Measurements from ENCODE around the gene ARID1B. TPM values are rescaled to one million over a fixed set of nuclear protein-coding genes. Genes with fewer than 3 reads are reported as not detected.

ARID1B gene
- total and polyA plus RNA-seq, 12 donors = 13.3 to 85.6 (median 50.9) TPM

GRCh38 chr6:157067507-157067906, 290.3 kb downstream of the ARID1B start:
- no peaks in the 10 kb centered on the region for H3K27me3 ChIP-seq
- peaks cover 0 to 22% of the 10 kb centered on the region in 2 donors for H3K4me1 ChIP-seq (replicated peaks in 1 of 2)
- H3K27ac ChIP-seq = no peak overlapping the region
- no peaks in the 10 kb centered on the region for H3K36me3 ChIP-seq (replicated peaks in 1 of 2)
- no peak for DNase-seq
- 90 to 91% (median 91%) methylated on average over 8 of the region's 8 CpGs for WGBS, 4 donors
- H3K4me3 ChIP-seq = no peak overlapping the region
- intact Hi-C loops (cut with DNase I) = no loop called here
- no peaks in the 10 kb centered on the region for H3K9me3 ChIP-seq (replicated peaks in 1 of 3)
- TF ChIP-seq CTCF (IDR thresholded peaks at IDR 0.05) (no peak), POLR2A (IDR thresholded peaks at IDR 0.05) (no peak)

DNA sequence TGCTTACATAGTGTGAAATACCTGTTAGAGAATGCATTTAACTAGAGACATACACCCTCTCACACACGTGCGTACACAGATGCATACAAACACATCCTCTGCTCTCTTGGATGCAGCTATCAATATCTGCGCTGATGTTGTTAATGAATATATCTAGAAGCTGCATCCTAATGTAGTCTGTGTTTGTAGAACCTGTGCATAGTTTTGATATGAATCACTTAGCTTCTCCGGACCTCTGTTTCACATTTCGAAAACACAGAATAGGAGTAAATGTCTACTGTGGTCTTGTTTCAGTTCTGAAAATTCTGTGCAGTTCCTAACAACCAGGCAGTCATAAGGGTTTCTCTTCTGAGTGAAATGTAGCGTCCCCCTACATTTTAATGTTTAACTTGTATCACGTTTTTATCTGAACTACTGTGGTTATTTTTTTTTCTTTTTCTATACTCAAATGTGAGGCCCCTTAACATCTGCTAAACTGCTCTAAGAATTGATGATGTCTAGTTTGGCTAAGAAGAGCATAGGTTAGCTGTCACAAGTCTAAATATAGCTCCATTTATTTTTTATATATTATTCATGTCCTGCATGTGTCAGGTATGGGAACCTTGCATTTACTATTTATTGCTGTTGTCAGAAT, 291.6 kb downstream of the ARID1B start:
- no peak for DNase-seq
- 55 to 71% (median 61%) methylated on average over 7 of the region's 7 CpGs for WGBS, 4 donors
- H3K9me3 ChIP-seq (replicated peaks in 1 of 3) = no peaks in the 10 kb centered on the region
- no peaks in the 10 kb centered on the region for H3K36me3 ChIP-seq (replicated peaks in 1 of 2)
- no peak overlapping the region for H3K27ac ChIP-seq
- no peak for TF ChIP-seq CTCF (IDR thresholded peaks at IDR 0.05)
- H3K4me3 ChIP-seq = no peak overlapping the region
- intact Hi-C loops (cut with DNase I) = no loop called here
- no peaks in the 10 kb centered on the region for H3K27me3 ChIP-seq
- H3K4me1 ChIP-seq (replicated peaks in 1 of 2) = peaks cover 0 to 22% of the 10 kb centered on the region in 2 donors

DNA sequence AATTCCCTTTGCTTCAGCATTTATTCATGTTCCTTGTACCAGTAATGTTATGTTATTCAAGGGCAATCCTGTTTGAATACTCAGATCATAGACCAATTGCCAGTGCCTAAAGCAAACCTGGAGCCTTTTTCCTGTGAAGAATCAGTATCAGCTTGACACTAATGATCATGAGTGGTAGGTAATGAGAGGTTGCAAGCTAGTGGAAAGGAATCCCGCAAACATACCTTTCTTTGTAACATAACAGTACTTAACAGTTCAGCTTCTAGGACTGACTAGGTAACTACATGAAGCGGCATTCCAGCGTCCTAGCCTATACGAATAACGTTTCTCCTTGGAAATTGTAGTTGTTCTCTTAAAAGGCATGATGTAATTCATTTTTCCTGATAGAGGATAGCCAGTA, 292.4 kb downstream of the ARID1B start:
- no peaks in the 10 kb centered on the region for H3K9me3 ChIP-seq (replicated peaks in 1 of 3)
- no peak overlapping the region for H3K27ac ChIP-seq
- no peak overlapping the region for H3K4me3 ChIP-seq
- TF ChIP-seq POLR2A (IDR thresholded peaks at IDR 0.05) (no peak), CTCF (IDR thresholded peaks at IDR 0.05) (no peak)
- DNase-seq = no peak
- H3K4me1 ChIP-seq (replicated peaks in 1 of 2) = peaks cover 0 to 23% of the 10 kb centered on the region in 2 donors
- H3K27me3 ChIP-seq = no peaks in the 10 kb centered on the region
- WGBS, 4 donors = 94 to 98% (median 96%) methylated on average over 5 of the region's 5 CpGs
- intact Hi-C loops (cut with DNase I) = no loop called here
- H3K36me3 ChIP-seq (replicated peaks in 1 of 2) = no peaks in the 10 kb centered on the region

DNA sequence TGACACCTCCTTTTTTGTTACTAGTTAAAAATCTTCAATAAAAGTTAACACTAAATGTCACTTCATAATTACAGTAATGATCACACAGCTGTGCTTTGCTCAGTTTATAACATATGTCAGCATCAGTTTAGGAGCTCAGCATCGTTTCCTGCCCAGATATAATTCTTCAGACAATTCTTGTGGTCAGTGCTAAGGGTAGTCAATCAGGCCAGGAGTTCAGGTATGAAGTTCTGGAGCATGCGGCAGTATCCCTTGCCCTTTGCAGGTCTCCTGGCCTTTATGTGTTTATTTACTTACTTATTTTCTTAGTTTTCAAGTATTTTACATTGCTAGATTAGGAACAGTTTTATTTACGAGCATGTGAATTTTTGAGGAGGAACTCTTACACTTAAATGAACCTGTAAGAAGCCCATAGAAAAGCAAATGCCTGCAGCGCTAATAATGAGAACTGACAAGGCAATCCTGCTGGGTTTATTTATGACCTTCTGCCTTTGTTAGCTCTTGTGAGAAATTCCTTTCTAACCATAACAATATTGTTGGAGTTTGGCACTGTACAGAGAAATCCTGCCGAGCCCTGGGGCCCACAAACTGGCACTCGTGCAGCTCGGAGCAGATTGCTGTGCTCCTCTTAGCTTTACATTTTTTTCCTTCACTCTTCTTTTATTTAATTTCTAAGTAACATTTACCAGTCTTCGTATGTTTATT, 293.4 kb downstream of the ARID1B start:
- 62 to 74% (median 70%) methylated on average over 8 of the region's 8 CpGs for WGBS, 4 donors
- Histone ChIP-seq H3K36me3 (replicated peaks in 1 of 2) (no peaks in the 10 kb centered on the region), H3K4me3 (no peak overlapping the region), H3K4me1 (replicated peaks in 1 of 2) (peaks cover 0 to 32% of the 10 kb centered on the region in 2 donors), H3K27me3 (no peaks in the 10 kb centered on the region), H3K9me3 (replicated peaks in 1 of 3) (no peaks in the 10 kb centered on the region), H3K27ac (no peak overlapping the region)
- intact Hi-C loops (cut with DNase I) = no loop called here
- no peak for DNase-seq
- TF ChIP-seq POLR2A (IDR thresholded peaks at IDR 0.05) (no peak), CTCF (IDR thresholded peaks at IDR 0.05) (no peak)

All from adrenal gland (tissue), 12 donors.